ENCODE results near the gene NRCAM. TPM values are rescaled to one million over a fixed set of nuclear protein-coding genes. Genes with fewer than 3 reads are reported as not detected.
"Not testable (repeated sequence)": the region's sequence is repeated elsewhere in the genome, so short reads cannot be mapped to it uniquely, and the experiment has no call there.

The NRCAM gene
- total RNA-seq, 1 donor from 2014 or later = 9.1 TPM

DNA sequence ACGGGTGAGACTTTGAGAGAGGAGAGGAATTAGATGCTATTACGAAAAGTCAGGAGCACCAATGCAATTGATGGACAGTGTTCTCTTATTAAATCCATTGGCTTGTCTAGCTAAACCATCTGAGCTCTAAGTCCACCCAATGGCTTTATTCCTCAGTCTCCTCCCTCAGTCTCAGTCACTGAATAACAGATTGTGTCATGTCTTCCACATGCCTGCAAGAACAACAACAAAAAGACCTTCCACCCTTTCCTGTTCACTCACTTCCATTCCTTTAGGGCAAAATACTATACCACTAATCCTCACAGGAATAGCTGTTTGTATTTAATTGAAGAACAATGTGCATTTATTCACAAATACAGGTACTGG lies 171.2 kb downstream of the NRCAM start:
- no peak for DNase-seq (ENCODE audit: low spot score)

GRCh38 chr7:108284349-108285002 lies 171.8 kb downstream of the NRCAM start:
- DNase-seq (ENCODE audit: low spot score) = no peak

DNA sequence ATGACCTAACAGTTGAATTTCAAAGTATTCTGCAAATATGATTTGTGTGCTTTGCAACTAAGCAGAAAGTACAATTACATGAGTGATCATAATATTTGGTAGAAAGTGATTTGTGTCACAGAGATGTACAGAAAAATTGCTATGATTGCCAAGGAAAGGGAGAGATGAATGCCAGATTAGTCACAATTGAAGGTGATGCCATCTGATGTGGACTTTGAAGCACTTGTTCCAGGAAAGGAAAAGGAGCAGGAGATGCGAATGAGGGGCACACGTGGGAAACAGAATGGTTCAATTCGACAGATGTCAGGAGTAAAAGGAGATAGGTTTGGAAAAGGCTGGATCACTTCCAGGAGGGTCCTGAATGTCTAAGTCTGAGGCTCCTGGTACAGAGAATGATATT lies 173.0 kb downstream of the NRCAM start:
- DNase-seq (ENCODE audit: low spot score) = no peak

GRCh38 chr7:108282427-108282996 lies 173.7 kb downstream of the NRCAM start:
- no peak for DNase-seq (ENCODE audit: low spot score)

DNA sequence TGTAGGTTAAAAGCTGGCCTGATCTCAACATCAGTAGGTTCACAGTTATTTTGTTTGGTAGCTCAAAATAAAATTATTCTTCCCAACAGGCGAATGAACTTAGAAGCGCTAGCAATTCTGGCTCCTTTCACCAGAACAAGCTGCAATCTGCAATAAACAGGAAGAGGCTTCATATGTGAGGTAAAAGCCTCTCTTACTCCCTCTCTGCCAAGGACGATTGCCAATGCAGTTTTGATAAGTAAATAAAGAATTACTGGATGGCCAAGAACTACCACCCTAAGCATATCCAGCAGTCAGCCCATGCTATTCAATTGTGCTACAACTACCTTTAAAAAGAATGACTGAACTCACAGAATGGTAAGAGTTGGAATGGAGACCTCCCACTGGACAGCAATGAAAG lies 176.1 kb downstream of the NRCAM start:
- DNase-seq (ENCODE audit: low spot score) = no peak

DNA sequence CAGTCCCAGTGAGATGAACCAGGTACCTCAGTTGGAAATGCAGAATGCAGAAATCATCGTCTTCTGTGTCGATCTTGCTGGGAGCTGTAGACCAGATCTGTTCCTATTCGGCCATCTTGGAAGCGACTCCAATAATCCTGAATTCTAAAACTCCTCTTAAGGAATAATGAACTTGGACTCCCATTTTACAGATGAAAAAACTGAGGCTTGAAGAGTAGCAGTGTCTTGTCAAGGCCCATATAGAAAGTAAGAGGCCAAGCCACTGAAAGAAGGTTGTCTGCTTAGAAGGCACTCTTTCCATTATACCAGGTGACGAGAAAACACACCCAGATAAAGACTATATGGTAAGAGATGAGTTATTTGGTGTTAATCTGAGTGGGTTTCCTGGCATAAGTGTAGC lies 177.5 kb downstream of the NRCAM start:
- no peak for DNase-seq (ENCODE audit: low spot score)

GRCh38 chr7:108278281-108278680 lies 178.0 kb downstream of the NRCAM start:
- no peak for DNase-seq (ENCODE audit: low spot score)

DNA sequence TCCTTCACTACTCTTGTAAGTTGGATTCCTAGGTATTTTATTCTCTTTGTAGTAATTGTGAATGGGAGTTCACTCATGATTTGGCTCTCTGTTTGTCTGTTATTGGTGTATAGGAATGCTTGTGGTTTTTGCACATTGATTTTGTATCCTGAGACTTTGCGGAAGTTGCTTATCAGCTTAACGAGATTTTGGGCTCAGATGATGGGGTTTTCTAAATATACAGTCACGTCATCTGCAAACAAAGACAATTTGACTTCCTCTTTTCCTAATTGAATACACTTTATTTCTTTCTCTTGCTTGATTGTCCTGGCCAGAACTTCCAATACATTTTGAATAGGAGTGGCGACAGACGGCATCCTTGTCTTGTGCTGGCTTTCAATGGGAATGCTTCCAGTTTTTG lies 181.8 kb downstream of the NRCAM start:
- DNase-seq (ENCODE audit: low spot score) = not testable (repeated sequence)

DNA sequence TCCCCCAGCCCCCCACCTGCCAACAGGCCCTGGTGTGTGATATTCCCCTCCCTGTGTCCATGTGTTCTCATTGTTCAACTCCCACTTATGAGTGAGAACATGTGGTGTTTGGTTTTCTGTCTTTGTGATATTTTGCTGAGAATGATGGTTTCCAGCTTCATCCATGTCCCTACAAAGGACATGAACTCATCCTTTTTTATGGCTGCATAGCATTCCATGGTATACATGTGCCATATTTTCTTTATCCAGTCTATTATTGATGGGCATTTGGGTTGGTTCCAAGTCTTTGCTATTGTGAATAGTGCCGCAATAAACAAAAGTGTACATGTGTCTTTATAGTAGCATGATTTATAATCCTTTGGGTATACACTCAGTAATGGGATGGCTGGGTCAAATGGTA lies 183.3 kb downstream of the NRCAM start:
- DNase-seq (ENCODE audit: low spot score) = not testable (repeated sequence)

DNA sequence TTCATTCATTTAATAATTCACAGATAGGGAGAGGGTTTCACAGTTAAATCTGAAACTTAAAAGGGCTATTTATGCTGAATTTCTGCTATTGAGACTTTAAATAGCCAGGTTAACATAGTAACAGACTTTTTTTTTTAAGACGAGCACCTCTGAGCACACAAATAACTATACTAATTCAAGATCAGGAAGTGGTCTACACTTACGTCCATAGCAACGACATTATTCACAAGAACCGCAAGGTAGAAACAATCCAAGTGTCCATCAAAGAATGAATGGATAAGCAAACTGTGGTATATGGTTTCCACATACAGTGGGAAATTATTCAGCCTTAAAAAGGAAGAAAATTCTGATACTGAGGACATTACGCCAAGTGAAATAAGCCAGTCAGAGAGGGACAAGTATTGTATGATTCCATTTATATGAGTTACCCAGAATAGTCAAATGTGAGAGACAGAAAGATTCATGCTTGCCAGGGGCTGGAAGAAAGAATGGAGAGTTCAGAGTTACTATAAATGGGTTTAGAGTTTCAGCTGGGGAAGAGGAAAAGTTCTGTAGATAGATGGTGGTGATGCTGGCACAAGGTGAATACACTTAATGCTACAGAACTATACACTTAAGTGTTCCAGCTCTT lies 185.7 kb downstream of the NRCAM start:
- DNase-seq (ENCODE audit: low spot score) = no peak

DNA sequence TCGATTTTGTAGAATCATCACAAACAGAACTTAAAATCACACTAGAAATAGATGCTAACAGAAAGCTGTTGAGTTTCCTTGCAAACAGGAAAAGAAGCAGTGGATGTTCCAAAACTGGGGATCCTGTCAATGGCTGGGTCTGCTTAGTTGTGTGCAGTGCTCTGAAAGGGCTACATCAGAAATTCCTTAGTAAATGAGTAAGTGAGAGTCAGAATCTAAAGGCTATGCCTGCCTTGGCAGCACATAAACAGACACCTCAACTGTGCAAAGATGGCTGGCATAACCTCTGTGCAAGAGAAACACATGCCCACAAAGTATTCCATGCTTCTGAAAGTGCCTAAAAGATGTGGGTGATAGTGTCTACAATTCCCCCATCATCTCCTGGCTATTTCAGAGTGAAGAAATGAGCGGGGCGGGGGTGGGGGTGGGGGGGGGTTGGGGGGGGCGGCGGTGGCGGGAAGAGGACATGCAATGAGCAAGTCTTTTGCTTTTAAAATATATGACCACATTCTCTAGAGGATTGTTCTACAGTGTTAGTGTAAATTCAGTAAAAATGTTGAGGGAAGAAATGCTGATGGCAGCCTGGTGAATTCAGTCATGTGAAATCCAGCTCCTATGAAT lies 187.9 kb downstream of the NRCAM start:
- no peak for DNase-seq (ENCODE audit: low spot score)

GRCh38 chr7:108267615-108268014 lies 188.6 kb downstream of the NRCAM start:
- no peak for DNase-seq (ENCODE audit: low spot score)

DNA sequence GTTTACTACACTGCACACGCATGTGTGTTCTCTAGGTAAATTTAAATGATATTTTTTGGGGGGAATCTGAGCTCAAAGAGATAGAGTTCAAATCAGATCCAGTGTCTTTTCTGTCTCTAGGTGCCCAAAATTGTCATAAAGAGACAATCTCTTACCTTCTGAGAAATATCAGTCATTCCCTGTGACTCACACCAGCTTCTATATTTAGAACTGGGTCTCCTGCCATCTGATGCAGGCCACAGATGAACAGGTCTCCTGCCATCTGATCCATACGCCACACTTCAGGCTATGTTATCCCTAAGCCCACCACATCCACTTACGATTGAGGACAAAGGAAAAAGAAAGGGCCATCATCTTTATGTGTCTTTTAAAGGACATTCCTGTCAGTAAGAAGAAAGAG lies 189.7 kb downstream of the NRCAM start:
- no peak for DNase-seq (ENCODE audit: low spot score)

GRCh38 chr7:108266035-108266434 lies 190.2 kb downstream of the NRCAM start:
- DNase-seq (ENCODE audit: low spot score) = no peak

DNA sequence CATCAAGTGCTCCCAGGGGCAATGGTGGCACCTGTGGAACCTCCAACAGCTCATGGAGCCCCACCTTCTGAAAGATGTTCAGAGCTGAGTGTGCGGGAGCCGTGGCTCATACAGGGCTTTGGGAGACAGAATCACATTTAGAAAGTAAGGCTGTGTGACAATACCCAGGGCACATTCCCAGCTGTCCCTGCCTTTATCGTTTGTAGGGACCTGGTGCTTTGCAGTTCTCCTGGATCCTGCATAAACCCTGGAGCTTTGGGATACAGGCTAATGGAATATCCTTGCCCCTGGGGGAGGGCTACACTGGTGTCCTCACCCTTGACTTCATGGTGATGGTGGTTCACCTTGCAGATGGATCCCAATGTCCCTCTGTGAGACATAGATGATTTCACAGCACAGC lies 191.2 kb downstream of the NRCAM start:
- no peak for DNase-seq (ENCODE audit: low spot score)

DNA sequence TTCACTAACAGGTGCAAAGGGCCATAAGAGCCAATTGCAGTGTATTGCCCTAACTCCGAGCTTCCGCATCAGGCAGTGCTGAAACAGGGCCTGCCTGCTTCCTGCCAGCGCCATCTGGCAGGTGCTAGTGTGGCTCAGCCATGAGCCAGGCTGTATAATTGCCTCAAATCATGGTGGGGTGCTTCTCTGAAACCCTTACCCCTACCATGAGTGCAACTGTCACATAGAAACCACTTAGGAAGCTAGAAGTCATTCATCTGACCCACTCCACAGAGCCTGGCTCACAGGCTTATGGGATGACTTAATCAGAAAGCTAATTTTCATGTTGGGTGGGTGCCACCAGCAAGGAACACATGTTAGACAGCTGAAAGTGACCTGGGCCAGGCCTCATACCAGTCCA lies 192.8 kb downstream of the NRCAM start:
- DNase-seq (ENCODE audit: low spot score) = no peak

GRCh38 chr7:108261560-108262255 lies 194.5 kb downstream of the NRCAM start:
- DNase-seq (ENCODE audit: low spot score) = no peak

- DNase-seq (ENCODE audit: low spot score) = not testable (repeated sequence)
Observed at GRCh38 chr7:108259447-108259846, 196.8 kb downstream of the NRCAM start.

GRCh38 chr7:108257954-108258353 lies 198.3 kb downstream of the NRCAM start:
- no peak for DNase-seq (ENCODE audit: low spot score)

GRCh38 chr7:108254259-108254658 lies 202.0 kb downstream of the NRCAM start:
- no peak for DNase-seq (ENCODE audit: low spot score)

- no peak for DNase-seq (ENCODE audit: low spot score)
Observed at GRCh38 chr7:108253275-108254044, 202.8 kb downstream of the NRCAM start.

All from mesenteric fat pad (tissue), 1 donor.